Measurements from ENCODE around the gene RPS15. TPM values are rescaled to one million over a fixed set of nuclear protein-coding genes. Genes with fewer than 3 reads are reported as not detected.
A peak's percentile ranks its signal among the peaks of the same experiment; 100 is the strongest.

The RPS15 gene
- total and polyA plus RNA-seq, 9 of the 15 experiments (the other 6 are each of a cell fraction or from before 2014, with no cell fraction given), result 605 to 2,791 (median 957) TPM

- no peak for TF ChIP-seq ZNF609 (CRISPR knock-in tag; IDR thresholded peaks at IDR 0.05; ENCODE audit: borderline replicate concordance)
- no peak for TF ChIP-seq ZBTB12 (CRISPR knock-in tag; IDR thresholded peaks at IDR 0.05)
- TF ChIP-seq JUNB (CRISPR knock-in tag; conservative IDR thresholded peaks at IDR 0.05), result no peak
- no peak for TF ChIP-seq TAF15 (IDR thresholded peaks at IDR 0.05; ENCODE audit: low read depth, low read length)
- no peak for TF ChIP-seq ETV5 (CRISPR knock-in tag; IDR thresholded peaks at IDR 0.05; ENCODE audit: low read depth)
- TF ChIP-seq ZNF282 (CRISPR knock-in tag; IDR thresholded peaks at IDR 0.05), result 0 out of 2 replicates have a peak, but pooled peaks have one; percentile 24
- no peak for TF ChIP-seq REST (IDR thresholded peaks at IDR 0.05; ENCODE audit: borderline replicate concordance)
- TF ChIP-seq REST (CRISPR knock-in tag; IDR thresholded peaks at IDR 0.05; ENCODE audit: low read depth), result no peak
- TF ChIP-seq ZNF24 (IDR thresholded peaks at IDR 0.05), result no peak
- TF ChIP-seq E2F3 (CRISPR knock-in tag; IDR thresholded peaks at IDR 0.05), result no peak
- TF ChIP-seq ZNF408 (CRISPR knock-in tag; IDR thresholded peaks at IDR 0.05; ENCODE audit: low read depth), result no peak
Observed at GRCh38 chr19:1396768-1397679, 41.2 kb upstream of the RPS15 start (continued).

Measured in K562 (cell line).